HepG2 (cell line): Measurements from ENCODE around the gene ANO1. TPM values are rescaled to one million over a fixed set of nuclear protein-coding genes. Genes with fewer than 3 reads are reported as not detected.

Experiments
- ATAC-seq: fragments of 200-7000 bp; cut with Tn5 transposase; 3 replicates; pipeline ENCODE4 v1.9.1; 2020; ENCODE audit warnings: mild to moderate bottlenecking, moderate library complexity
- BruUV-seq: library from RNA; stranded (reverse); fragments of 400-500 nt; replicated peaks from 2 replicates; lab custom pipeline; 2021; lab: Mats Ljungman, UMichigan
- CTCF ChIA-PET: fragments of 300-600 bp; formaldehyde crosslinking; extraction: SDS; loops from one replicate; lab custom pipeline; 2021; ENCODE audit warnings: low total read pairs, inconsistent platforms, low intra/inter-chr PET ratio; lab: Yijun Ruan, JAX
- POLR2A ChIA-PET: fragments of 350-600 bp; sonication (Branson Sonifier 250); formaldehyde crosslinking; loops from one replicate; lab custom pipeline; 2020; ENCODE audit warnings: antibody characterized with exemption, inconsistent platforms; lab: Yijun Ruan, JAX
- DNase-seq: peaks from one replicate; pipeline ENCODE4 v3.0.0-alpha.2; 2015; ENCODE audit warnings: low spot score
- FAIRE-seq: peaks from 3 replicates; lab custom pipeline; 2011; peaks lifted over from hg19 to GRCh38; lab: Jason Lieb, UNC
- H2AFZ ChIP-seq: one replicate; pipeline ENCODE4 v1.6.1; 2011; ENCODE audit warnings: low read length, inconsistent platforms
- H3K27ac ChIP-seq: fragments of 300-600 bp; 3 replicates; pipeline ENCODE4 v1.8.0; 2011; ENCODE audit warnings: mixed run types, mild to moderate bottlenecking, mixed read lengths, low read length, inconsistent platforms; ENCODE audit not compliant: insufficient read depth; ENCODE audit errors: extremely low read length
- H3K27me3 ChIP-seq, 2 experiments: fragments of 200-600 bp in 1 of 2; 2 replicates in 1 of 2; 3 replicates in 1 of 2; pipeline versions ENCODE4 v1.6.0 to v1.8.0; 2011; ENCODE audit warnings: low read length in 2 of 2, mild to moderate bottlenecking in 2 of 2, moderate library complexity in 2 of 2, inconsistent platforms in 1 of 2; ENCODE audit not compliant: insufficient read depth in 2 of 2, control insufficient read depth in 1 of 2
- H3K36me3 ChIP-seq, 2 experiments: fragments of 200-600 bp in 1 of 2; replicated peaks in 1 of 2; 2 replicates in 1 of 2; 3 replicates in 1 of 2; pipeline versions ENCODE4 v1.5.1 to v1.8.0; 2011; ENCODE audit warnings: low read length in 2 of 2, inconsistent platforms in 1 of 2; ENCODE audit not compliant: insufficient read depth in 2 of 2, control insufficient read depth in 1 of 2
- H3K4me1 ChIP-seq: 2 replicates; pipeline ENCODE4 v1.5.1; 2012; ENCODE audit warnings: low read length, inconsistent platforms; ENCODE audit not compliant: insufficient read depth
- H3K4me2 ChIP-seq: 2 replicates; pipeline ENCODE4 v1.6.0; 2011; ENCODE audit warnings: low read depth, low read length, inconsistent platforms
- H3K4me3 ChIP-seq, 3 experiments: fragments of 200-600 bp in 1 of 3; sonication (generic), shearing (Covaris generic) in 1 of 3; replicated peaks in 1 of 3; 2 replicates each; pipeline ENCODE4 v1.5.1; 2011 to 2016; ENCODE audit warnings: low read length in 3 of 3, inconsistent platforms in 2 of 3, low read depth in 2 of 3, mild to moderate bottlenecking in 2 of 3, control low read depth in 1 of 3, mixed read lengths in 1 of 3; ENCODE audit not compliant: insufficient read depth in 1 of 3
- H3K79me2 ChIP-seq: one replicate; pipeline ENCODE4 v1.6.1; 2011; ENCODE audit warnings: low read length, inconsistent platforms; ENCODE audit not compliant: insufficient read depth
- H3K9ac ChIP-seq: 2 replicates; pipeline ENCODE4 v1.6.0; 2011; ENCODE audit warnings: mild to moderate bottlenecking, low read depth, low read length, inconsistent platforms; ENCODE audit not compliant: insufficient read depth
- H3K9me3 ChIP-seq: 2 replicates; pipeline ENCODE4 v1.5.1; 2012; ENCODE audit warnings: mild to moderate bottlenecking, low read length
- H4K20me1 ChIP-seq: 2 replicates; pipeline ENCODE4 v1.6.0; 2011; ENCODE audit warnings: inconsistent platforms, mild to moderate bottlenecking, low read length, moderate library complexity; ENCODE audit not compliant: insufficient read depth
- ATF2 ChIP-seq: sonication (generic); formaldehyde crosslinking; IDR thresholded peaks from 2 replicates; pipeline ENCODE4 v1.4.0; 2020; ENCODE audit warnings: missing genetic modification reagents
- CC2D1A ChIP-seq: sonication (generic); formaldehyde crosslinking; IDR thresholded peaks from 2 replicates; pipeline ENCODE4 v1.8.1; 2023; ENCODE audit warnings: mild to moderate bottlenecking, missing genetic modification reagents
- CENPT ChIP-seq: sonication (generic); formaldehyde crosslinking; IDR thresholded peaks from 2 replicates; pipeline ENCODE4 v1.8.0; 2022; ENCODE audit warnings: low read depth, mild to moderate bottlenecking, moderate library complexity, missing genetic modification reagents
- MIER2 ChIP-seq: IDR thresholded peaks from 2 replicates; pipeline ENCODE4 v1.6.1; 2016; ENCODE audit warnings: missing biosample characterization, missing genetic modification reagents
- PHF21A ChIP-seq: sonication (generic); formaldehyde crosslinking; IDR thresholded peaks from 2 replicates; pipeline ENCODE4 v1.5.0; 2020; ENCODE audit warnings: mild to moderate bottlenecking, missing genetic modification reagents
- REPIN1 ChIP-seq: sonication (generic); formaldehyde crosslinking; IDR thresholded peaks from 2 replicates; pipeline ENCODE4 v1.8.0; 2022; ENCODE audit warnings: missing genetic modification reagents, low read depth, mild to moderate bottlenecking, borderline replicate concordance
- SSRP1 ChIP-seq: IDR thresholded peaks from 2 replicates; pipeline ENCODE4 v1.6.1; 2016; ENCODE audit warnings: control low read depth
- THAP7 ChIP-seq: sonication (generic); formaldehyde crosslinking; IDR thresholded peaks from 2 replicates; pipeline ENCODE4 v1.8.1; 2023; ENCODE audit warnings: mild to moderate bottlenecking, missing genetic modification reagents
- ZNF407 ChIP-seq: sonication (generic); formaldehyde crosslinking; IDR thresholded peaks from one replicate; pipeline ENCODE4 v1.5.1; 2020; ENCODE audit warnings: mild to moderate bottlenecking, missing genetic modification reagents; ENCODE audit errors: not compliant biosample characterization
- ZNF572 ChIP-seq: sonication (generic); formaldehyde crosslinking; IDR thresholded peaks from 2 replicates; pipeline ENCODE4 v1.5.1; 2020; ENCODE audit warnings: mild to moderate bottlenecking, missing genetic modification reagents
- ZNF629 ChIP-seq: sonication (generic); formaldehyde crosslinking; conservative IDR thresholded peaks from 2 replicates; pipeline ENCODE4 v1.5.0; 2020; ENCODE audit warnings: missing genetic modification reagents
- ZNF672 ChIP-seq: sonication (generic); formaldehyde crosslinking; IDR thresholded peaks from 2 replicates; pipeline ENCODE4 v1.8.1; 2022; ENCODE audit warnings: missing genetic modification reagents
- ZNF749 ChIP-seq: sonication (generic); formaldehyde crosslinking; IDR thresholded peaks from 2 replicates; pipeline ENCODE4 v1.8.0; 2022; ENCODE audit warnings: mild to moderate bottlenecking, missing genetic modification reagents, moderate library complexity, borderline replicate concordance
- WGBS: methylation state at CpG from one replicate; pipeline ENCODE4 v1.1.6; 2017; ENCODE audit warnings: low lambda C conversion rate; 5-methylcytosine and 5-hydroxymethylcytosine counted together
- in situ Hi-C: cut with HindIII; loops from 2 replicates; pipeline ENCODE4 v1.10.0; 2017; ENCODE audit warnings: low pct_unique_long_range_greater_than_20kb; ENCODE audit not compliant: extremely low pct_ligation_motif_present
- intact Hi-C: fragments of 100-400 bp; cut with micrococcal nuclease; formaldehyde crosslinking; loops from one replicate; pipeline ENCODE4 v1.10.0; 2022; ENCODE audit not compliant: unreplicated experiment
- polyA plus RNA-seq, 8 experiments: library from polyadenylated mRNA; depleted of rRNA in 3 of 8; stranded (reverse) in 7 of 8; unstranded in 1 of 8; fragments of >200 nt; fragmentation: Illumina TruSeq in 4 of 8; extraction: Trizol in 4 of 8; gene quantifications; 2 replicates each; pipeline versions ENCODE4 v1.2.1 to v1.2.3, GENCODE V29; 2011 to 2016; ENCODE audit warnings: low read depth in 4 of 8, missing spikeins in 1 of 8, mixed read lengths in 1 of 8; ENCODE audit not compliant: insufficient read depth in 1 of 8
- total RNA-seq, 5 experiments: library from RNA; depleted of rRNA; stranded (reverse); fragments of >200 nt; fragmentation: Illumina TruSeq; extraction: Trizol; gene quantifications; 2 replicates each; pipeline ENCODE4 v1.2.3, GENCODE V29; 2016; ENCODE audit warnings: low read depth in 1 of 5

Gene ANO1
- total and polyA plus RNA-seq, 2 of the 13 experiments (the other 11 are each of a cell fraction or from before 2014, with no cell fraction given), result not detected

GRCh38 chr11:70067036-70067435 is 11.1 kb upstream of the ANO1 start:
- POLR2A ChIA-PET, result no interaction called here
- no peak overlapping the region for H3K4me2 ChIP-seq
- H3K9me3 ChIP-seq, result no peaks in the 10 kb centered on the region
- no peak for TF ChIP-seq REPIN1
- no peak for TF ChIP-seq MIER2 (CRISPR knock-in tag)
- no peak for TF ChIP-seq ZNF749 (CRISPR knock-in tag)
- TF ChIP-seq ZNF672 (CRISPR knock-in tag), result no peak
- TF ChIP-seq ZNF407 (CRISPR knock-in tag), result no peak
- no peak for TF ChIP-seq ATF2
- no peak for TF ChIP-seq CC2D1A (CRISPR knock-in tag)
- TF ChIP-seq CENPT (CRISPR knock-in tag), result no peak
- TF ChIP-seq THAP7, result no peak
- TF ChIP-seq ZNF629 (CRISPR knock-in tag), result no peak
- no peak for TF ChIP-seq SSRP1 (CRISPR knock-in tag)
- no peak for TF ChIP-seq PHF21A (CRISPR knock-in tag)
- TF ChIP-seq ZNF572 (CRISPR knock-in tag), result no peak
- H3K27ac ChIP-seq, result no peak overlapping the region
- H3K4me3 ChIP-seq, result no peak overlapping the region
- H3K9ac ChIP-seq, result no peak overlapping the region
- H3K36me3 ChIP-seq, result no peaks in the 10 kb centered on the region
- intact Hi-C loops, result no loop called here
- in situ Hi-C loops, result no loop called here
- H3K27me3 ChIP-seq, result peaks cover 5 to 75% of the 10 kb centered on the region in 2 experiments; a peak in 4 of 5 replicates
- H3K4me1 ChIP-seq, result peaks cover 10% of the 10 kb centered on the region
- no peaks in the 10 kb centered on the region for H3K79me2 ChIP-seq
- FAIRE-seq (no peak), ATAC-seq (no peak), DNase-seq (no peak)
- no TSS peak for BruUV-seq
- no peak overlapping the region for H2AFZ ChIP-seq
- CTCF ChIA-PET, result no interaction called here
- 32% methylated on average over 8 of the region's 8 CpGs for WGBS
- no peaks in the 10 kb centered on the region; the same call in 1 of the 2 replicates for H4K20me1 ChIP-seq
